OCI-LY3 (cell line): ENCODE data around the gene MYCT1.

Experiments
- H2AFZ ChIP-seq: fragments of 200-600, 300-600 bp; shearing (Covaris generic); 2 replicates; pipeline ENCODE4 v1.6.0; 2014; ENCODE audit warnings: antibody characterized with exemption, low read depth, low read length
- H3K27ac ChIP-seq: fragments of 200-600, 300-600 bp; sonication (generic); 2 replicates; pipeline ENCODE4 v1.5.1; 2014; ENCODE audit warnings: mild to moderate bottlenecking, low read length, moderate library complexity, mixed read lengths
- H3K27me3 ChIP-seq: fragments of 200-600, 300-600 bp; sonication (generic); 2 replicates; pipeline ENCODE4 v1.6.1; 2014; ENCODE audit warnings: low read depth, low read length, mixed read lengths
- H3K36me3 ChIP-seq: fragments of 200-600, 300-600 bp; sonication (generic); replicated peaks from 2 replicates; pipeline ENCODE3; 2014; ENCODE audit warnings: low read depth, low read length, mixed read lengths
- H3K4me1 ChIP-seq: fragments of 300-600, 200-600 bp; sonication (generic); 2 replicates; pipeline ENCODE4 v1.6.1; 2014; ENCODE audit warnings: low read length, mixed read lengths
- H3K4me2 ChIP-seq: fragments of 200-600, 300-600 bp; sonication (generic); 2 replicates; pipeline ENCODE4 v1.6.1; 2014; ENCODE audit warnings: low read length, mixed read lengths
- H3K4me3 ChIP-seq: fragments of 300-600, 200-600 bp; sonication (generic); 2 replicates; pipeline ENCODE4 v1.5.1; 2014; ENCODE audit warnings: antibody characterized with exemption, mild to moderate bottlenecking, low read length, moderate library complexity
- H3K79me2 ChIP-seq: fragments of 300-600, 200-600 bp; shearing (Covaris generic); 2 replicates; pipeline ENCODE4 v1.6.1; 2014; ENCODE audit warnings: mild to moderate bottlenecking, low read length, mixed read lengths
- H3K9ac ChIP-seq: fragments of 300-600, 200-600 bp; shearing (Covaris generic); 2 replicates; pipeline ENCODE4 v1.6.0; 2014; ENCODE audit warnings: mild to moderate bottlenecking, low read length, moderate library complexity
- H3K9me3 ChIP-seq: fragments of 200-600, 300-600 bp; shearing (Covaris generic); 2 replicates; pipeline ENCODE4 v1.6.1; 2014; ENCODE audit warnings: low read length, mixed read lengths; ENCODE audit not compliant: insufficient read depth
- H4K20me1 ChIP-seq: fragments of 200-600, 300-600 bp; sonication (generic); 2 replicates; pipeline ENCODE4 v1.6.1; 2016; ENCODE audit warnings: low read length, mixed read lengths; ENCODE audit not compliant: insufficient read depth
- CTCF ChIP-seq: fragments of 200-600, 300-600 bp; sonication (generic); IDR thresholded peaks from 2 replicates; pipeline ENCODE4 v1.5.1; 2014; ENCODE audit warnings: antibody characterized with exemption, low read length, low read depth
- EZH2phosphoT487 ChIP-seq: fragments of 200-600 bp; shearing (Covaris generic); IDR thresholded peaks from 2 replicates; pipeline ENCODE4 v1.6.1; 2018; ENCODE audit warnings: antibody characterized with exemption, mixed run types, low read depth

MYCT1 gene

GRCh38 chr6:152697634-152698033 is at the start of gene MYCT1:
Gene MYCT1, plus strand, starts transcription at chr6:152697897. Its CDS starts 6 bp downstream, at chr6:152697903.
- Histone ChIP-seq H3K9ac (no peak within 1 kb of the TSS), H3K79me2 (no peaks in the 10 kb centered on the region), H4K20me1 (no peaks in the 10 kb centered on the region), H3K4me1 (no peaks in the 10 kb centered on the region), H3K27ac (no peak within 1 kb of the TSS), H3K4me3 (no peak within 1 kb of the TSS), H3K9me3 (no peaks in the 10 kb centered on the region), H2AFZ (no peak within 1 kb of the TSS), H3K36me3 (no peaks in the 10 kb centered on the region), H3K27me3 (peaks cover 7% of the 10 kb centered on the region; the same call in 1 of the 2 replicates), H3K4me2 (no peak within 1 kb of the TSS)
- TF ChIP-seq CTCF = no peak
- no peak for TF ChIP-seq EZH2phosphoT487

- TF ChIP-seq CTCF (no peak), EZH2phosphoT487 (no peak)
- H3K9ac ChIP-seq = no peak overlapping the region
- H3K9me3 ChIP-seq = no peaks in the 10 kb centered on the region
- no peaks in the 10 kb centered on the region for H3K4me1 ChIP-seq
- H3K4me3 ChIP-seq = no peak overlapping the region
- H3K36me3 ChIP-seq = no peaks in the 10 kb centered on the region
- peaks cover 7% of the 10 kb centered on the region; the same call in 1 of the 2 replicates for H3K27me3 ChIP-seq
- no peak overlapping the region for H3K4me2 ChIP-seq
- no peak overlapping the region for H2AFZ ChIP-seq
- H3K79me2 ChIP-seq = no peaks in the 10 kb centered on the region
- no peaks in the 10 kb centered on the region for H4K20me1 ChIP-seq
- no peak overlapping the region for H3K27ac ChIP-seq
Observed at GRCh38 chr6:152648105-152648504, 49.6 kb upstream of the MYCT1 start.

GRCh38 chr6:152651986-152652385 is 45.7 kb upstream of the MYCT1 start:
- no peaks in the 10 kb centered on the region for H3K79me2 ChIP-seq
- H3K9me3 ChIP-seq = no peaks in the 10 kb centered on the region
- no peaks in the 10 kb centered on the region for H4K20me1 ChIP-seq
- H3K4me1 ChIP-seq = no peaks in the 10 kb centered on the region
- H2AFZ ChIP-seq = no peak overlapping the region
- no peaks in the 10 kb centered on the region for H3K36me3 ChIP-seq
- no peak overlapping the region for H3K4me3 ChIP-seq
- no peak overlapping the region for H3K27ac ChIP-seq
- no peak overlapping the region for H3K9ac ChIP-seq
- peaks cover 8% of the 10 kb centered on the region; the same call in 1 of the 2 replicates for H3K27me3 ChIP-seq
- no peak overlapping the region for H3K4me2 ChIP-seq
- no peak for TF ChIP-seq CTCF

GRCh38 chr6:152661776-152662175 is 35.9 kb upstream of the MYCT1 start:
- TF ChIP-seq CTCF = no peak
- no peak for TF ChIP-seq EZH2phosphoT487
- Histone ChIP-seq H3K27me3 (no peaks in the 10 kb centered on the region; the same call in 1 of the 2 replicates), H4K20me1 (no peaks in the 10 kb centered on the region; the same call in 1 of the 2 replicates), H3K79me2 (no peaks in the 10 kb centered on the region), H3K9me3 (no peaks in the 10 kb centered on the region), H3K9ac (no peak overlapping the region), H3K4me1 (no peaks in the 10 kb centered on the region), H2AFZ (no peak overlapping the region), H3K27ac (no peak overlapping the region), H3K4me3 (no peak overlapping the region), H3K36me3 (no peaks in the 10 kb centered on the region), H3K4me2 (no peak overlapping the region)
